ENCODE results near the gene NIPAL3.

GRCh38 chr1:24385160-24385940, 30.3 kb upstream of the NIPAL3 start:
- TF ChIP-seq POLR2A (IDR thresholded peaks at IDR 0.05; ENCODE audit: low read depth, low read length): no peak
- no peak for TF ChIP-seq POLR2AphosphoS5 (IDR thresholded peaks at IDR 0.05; ENCODE audit: low read depth, low read length)
- no peak for TF ChIP-seq TAF1 (IDR thresholded peaks at IDR 0.05; ENCODE audit: borderline replicate concordance, low read depth, low read length)
